WTC11 (cell line): ENCODE results near the gene ATG7.
"Not testable (repeated sequence)": the region's sequence is repeated elsewhere in the genome, so short reads cannot be mapped to it uniquely, and the experiment has no call there.

Source experiments
- CREB1 ChIP-seq: sonication (generic); formaldehyde crosslinking; IDR thresholded peaks from 2 replicates; pipeline ENCODE4 v1.8.0; 2023; ENCODE audit warnings: mild to moderate bottlenecking, missing genetic modification reagents
- IRF2 ChIP-seq: sonication (generic); formaldehyde crosslinking; IDR thresholded peaks from 2 replicates; pipeline ENCODE4 v1.8.0; 2022; ENCODE audit warnings: low read depth, missing genetic modification reagents, borderline replicate concordance
- KAT7 ChIP-seq: sonication (generic); formaldehyde crosslinking; IDR thresholded peaks from 2 replicates; pipeline ENCODE4 v1.8.1; 2023; ENCODE audit warnings: missing genetic modification reagents, mild to moderate bottlenecking, borderline replicate concordance
- NR3C1 ChIP-seq: sonication (generic); formaldehyde crosslinking; conservative IDR thresholded peaks from 2 replicates; pipeline ENCODE4 v1.8.1; 2023; ENCODE audit warnings: low read depth, mild to moderate bottlenecking, missing genetic modification reagents
- SMAD3 ChIP-seq: sonication (generic); formaldehyde crosslinking; IDR thresholded peaks from 2 replicates; pipeline ENCODE4 v1.8.0; 2022; ENCODE audit warnings: missing genetic modification reagents, mild to moderate bottlenecking, borderline replicate concordance
- ZNF121 ChIP-seq: sonication (generic); formaldehyde crosslinking; IDR thresholded peaks from 2 replicates; pipeline ENCODE4 v1.8.0; 2023; ENCODE audit warnings: missing genetic modification reagents
- TF ChIP-seq, protein P1 (sequence below): sonication (generic); formaldehyde crosslinking; IDR thresholded peaks from 2 replicates; pipeline ENCODE4 v1.8.0; 2022; ENCODE audit warnings: mild to moderate bottlenecking, missing genetic modification reagents
- TF ChIP-seq, protein P2 (sequence below): sonication (generic); formaldehyde crosslinking; IDR thresholded peaks from 2 replicates; pipeline ENCODE4 v1.8.0; 2022; ENCODE audit warnings: mild to moderate bottlenecking, missing genetic modification reagents
- TF ChIP-seq, protein P3 (sequence below): sonication (generic); formaldehyde crosslinking; IDR thresholded peaks from 2 replicates; pipeline ENCODE4 v1.8.1; 2023; ENCODE audit warnings: mild to moderate bottlenecking, missing genetic modification reagents, moderate library complexity
- TF ChIP-seq, protein P4 (sequence below): fragments of 200-600 bp; IDR thresholded peaks from 2 replicates; pipeline ENCODE4 v1.8.0; 2022; ENCODE audit warnings: antibody characterized with exemption
- TF ChIP-seq, protein P5 (sequence below): sonication (generic); formaldehyde crosslinking; IDR thresholded peaks from 2 replicates; pipeline ENCODE4 v1.8.1; 2022; ENCODE audit warnings: mild to moderate bottlenecking, moderate library complexity, missing genetic modification reagents

DNA sequence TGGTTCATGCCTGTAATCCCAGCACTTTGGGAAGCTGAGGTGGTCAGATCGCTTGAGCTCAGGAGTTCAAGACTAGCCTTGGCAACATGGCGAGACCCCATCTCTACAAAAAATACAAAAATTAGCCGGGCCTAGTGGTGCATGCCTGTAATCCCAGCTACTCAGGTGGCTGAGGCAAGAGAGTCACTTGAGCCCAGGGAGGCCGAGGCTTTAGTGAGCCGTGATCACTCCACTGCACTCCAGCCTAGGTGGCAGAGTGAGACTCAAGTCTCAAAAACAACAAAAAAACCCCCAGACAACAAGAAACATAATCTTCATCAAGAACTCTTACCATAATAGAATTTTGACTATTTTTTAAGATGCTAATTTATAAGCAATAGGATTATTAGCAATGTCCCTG is 253.9 kb downstream of the ATG7 start:
- TF ChIP-seq, protein P1, sequence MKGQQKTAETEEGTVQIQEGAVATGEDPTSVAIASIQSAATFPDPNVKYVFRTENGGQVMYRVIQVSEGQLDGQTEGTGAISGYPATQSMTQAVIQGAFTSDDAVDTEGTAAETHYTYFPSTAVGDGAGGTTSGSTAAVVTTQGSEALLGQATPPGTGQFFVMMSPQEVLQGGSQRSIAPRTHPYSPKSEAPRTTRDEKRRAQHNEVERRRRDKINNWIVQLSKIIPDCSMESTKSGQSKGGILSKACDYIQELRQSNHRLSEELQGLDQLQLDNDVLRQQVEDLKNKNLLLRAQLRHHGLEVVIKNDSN (CRISPR knock-in tag) = not testable (repeated sequence)
- TF ChIP-seq, protein P2, sequence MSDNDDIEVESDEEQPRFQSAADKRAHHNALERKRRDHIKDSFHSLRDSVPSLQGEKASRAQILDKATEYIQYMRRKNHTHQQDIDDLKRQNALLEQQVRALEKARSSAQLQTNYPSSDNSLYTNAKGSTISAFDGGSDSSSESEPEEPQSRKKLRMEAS (CRISPR knock-in tag) = not testable (repeated sequence)
- TF ChIP-seq, protein P3, sequence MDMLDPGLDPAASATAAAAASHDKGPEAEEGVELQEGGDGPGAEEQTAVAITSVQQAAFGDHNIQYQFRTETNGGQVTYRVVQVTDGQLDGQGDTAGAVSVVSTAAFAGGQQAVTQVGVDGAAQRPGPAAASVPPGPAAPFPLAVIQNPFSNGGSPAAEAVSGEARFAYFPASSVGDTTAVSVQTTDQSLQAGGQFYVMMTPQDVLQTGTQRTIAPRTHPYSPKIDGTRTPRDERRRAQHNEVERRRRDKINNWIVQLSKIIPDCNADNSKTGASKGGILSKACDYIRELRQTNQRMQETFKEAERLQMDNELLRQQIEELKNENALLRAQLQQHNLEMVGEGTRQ (CRISPR knock-in tag) = not testable (repeated sequence)
- TF ChIP-seq, protein P4, sequence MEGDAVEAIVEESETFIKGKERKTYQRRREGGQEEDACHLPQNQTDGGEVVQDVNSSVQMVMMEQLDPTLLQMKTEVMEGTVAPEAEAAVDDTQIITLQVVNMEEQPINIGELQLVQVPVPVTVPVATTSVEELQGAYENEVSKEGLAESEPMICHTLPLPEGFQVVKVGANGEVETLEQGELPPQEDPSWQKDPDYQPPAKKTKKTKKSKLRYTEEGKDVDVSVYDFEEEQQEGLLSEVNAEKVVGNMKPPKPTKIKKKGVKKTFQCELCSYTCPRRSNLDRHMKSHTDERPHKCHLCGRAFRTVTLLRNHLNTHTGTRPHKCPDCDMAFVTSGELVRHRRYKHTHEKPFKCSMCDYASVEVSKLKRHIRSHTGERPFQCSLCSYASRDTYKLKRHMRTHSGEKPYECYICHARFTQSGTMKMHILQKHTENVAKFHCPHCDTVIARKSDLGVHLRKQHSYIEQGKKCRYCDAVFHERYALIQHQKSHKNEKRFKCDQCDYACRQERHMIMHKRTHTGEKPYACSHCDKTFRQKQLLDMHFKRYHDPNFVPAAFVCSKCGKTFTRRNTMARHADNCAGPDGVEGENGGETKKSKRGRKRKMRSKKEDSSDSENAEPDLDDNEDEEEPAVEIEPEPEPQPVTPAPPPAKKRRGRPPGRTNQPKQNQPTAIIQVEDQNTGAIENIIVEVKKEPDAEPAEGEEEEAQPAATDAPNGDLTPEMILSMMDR = not testable (repeated sequence)
- TF ChIP-seq SMAD3 (CRISPR knock-in tag); CREB1; NR3C1; KAT7 (CRISPR knock-in tag); ZNF121 (CRISPR knock-in tag); IRF2 (CRISPR knock-in tag): not testable (repeated sequence)
- TF ChIP-seq, protein P5, sequence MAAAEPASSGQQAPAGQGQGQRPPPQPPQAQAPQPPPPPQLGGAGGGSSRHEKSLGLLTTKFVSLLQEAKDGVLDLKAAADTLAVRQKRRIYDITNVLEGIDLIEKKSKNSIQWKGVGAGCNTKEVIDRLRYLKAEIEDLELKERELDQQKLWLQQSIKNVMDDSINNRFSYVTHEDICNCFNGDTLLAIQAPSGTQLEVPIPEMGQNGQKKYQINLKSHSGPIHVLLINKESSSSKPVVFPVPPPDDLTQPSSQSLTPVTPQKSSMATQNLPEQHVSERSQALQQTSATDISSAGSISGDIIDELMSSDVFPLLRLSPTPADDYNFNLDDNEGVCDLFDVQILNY (CRISPR knock-in tag) = not testable (repeated sequence)
